Fibroblast of mammary gland (primary cell): ENCODE results near the gene A1CF.

Experiments
- DNase-seq: peaks from one replicate; pipeline ENCODE4 v3.0.0-alpha.2; 2010; ENCODE audit warnings: low read depth
- H3K4me3 ChIP-seq: 2 replicates; pipeline ENCODE4 v1.5.1; 2011; ENCODE audit warnings: low read depth, mild to moderate bottlenecking, low read length, moderate library complexity; ENCODE audit not compliant: control insufficient read depth
- TF ChIP-seq, protein P1 (sequence below): conservative IDR thresholded peaks from 2 replicates; pipeline ENCODE4 v1.5.1; 2011; ENCODE audit warnings: low read depth, low read length, inconsistent platforms; ENCODE audit not compliant: control insufficient read depth, insufficient read depth

The A1CF gene

DNA sequence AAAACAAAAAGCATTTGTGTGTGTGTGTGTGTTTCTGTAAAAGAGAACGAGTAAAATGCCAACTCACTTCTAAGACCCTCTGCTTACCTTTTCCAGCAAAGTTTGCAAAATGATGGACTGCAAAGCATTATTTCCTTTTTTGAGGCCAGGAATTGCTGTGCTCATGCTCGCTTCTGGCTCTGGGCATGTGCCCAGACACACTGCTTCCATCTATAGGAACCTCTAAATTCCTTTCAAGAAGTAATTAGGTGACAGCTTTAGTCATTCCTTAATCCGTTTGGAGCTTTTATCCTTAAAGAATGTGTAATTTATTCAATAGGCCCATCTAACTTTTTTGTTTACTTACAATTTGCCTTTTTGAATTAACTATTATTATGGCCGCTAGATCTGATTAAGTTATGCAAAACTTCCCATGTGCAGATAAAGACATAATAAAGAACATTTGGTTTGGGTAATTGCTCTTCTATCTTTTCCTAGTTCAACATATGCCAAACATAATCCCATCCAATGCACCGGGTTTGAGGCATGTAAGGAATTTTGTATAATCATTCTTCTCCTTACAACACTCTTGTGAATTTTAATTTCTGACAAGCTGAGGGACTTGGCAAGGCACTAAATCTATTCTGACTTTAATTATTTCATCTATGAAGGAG, 34.7 kb downstream of the A1CF start:
- DNase-seq: peak; percentile 1
- TF ChIP-seq, protein P1, sequence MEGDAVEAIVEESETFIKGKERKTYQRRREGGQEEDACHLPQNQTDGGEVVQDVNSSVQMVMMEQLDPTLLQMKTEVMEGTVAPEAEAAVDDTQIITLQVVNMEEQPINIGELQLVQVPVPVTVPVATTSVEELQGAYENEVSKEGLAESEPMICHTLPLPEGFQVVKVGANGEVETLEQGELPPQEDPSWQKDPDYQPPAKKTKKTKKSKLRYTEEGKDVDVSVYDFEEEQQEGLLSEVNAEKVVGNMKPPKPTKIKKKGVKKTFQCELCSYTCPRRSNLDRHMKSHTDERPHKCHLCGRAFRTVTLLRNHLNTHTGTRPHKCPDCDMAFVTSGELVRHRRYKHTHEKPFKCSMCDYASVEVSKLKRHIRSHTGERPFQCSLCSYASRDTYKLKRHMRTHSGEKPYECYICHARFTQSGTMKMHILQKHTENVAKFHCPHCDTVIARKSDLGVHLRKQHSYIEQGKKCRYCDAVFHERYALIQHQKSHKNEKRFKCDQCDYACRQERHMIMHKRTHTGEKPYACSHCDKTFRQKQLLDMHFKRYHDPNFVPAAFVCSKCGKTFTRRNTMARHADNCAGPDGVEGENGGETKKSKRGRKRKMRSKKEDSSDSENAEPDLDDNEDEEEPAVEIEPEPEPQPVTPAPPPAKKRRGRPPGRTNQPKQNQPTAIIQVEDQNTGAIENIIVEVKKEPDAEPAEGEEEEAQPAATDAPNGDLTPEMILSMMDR: no peak
- no peak overlapping the region for H3K4me3 ChIP-seq

DNA sequence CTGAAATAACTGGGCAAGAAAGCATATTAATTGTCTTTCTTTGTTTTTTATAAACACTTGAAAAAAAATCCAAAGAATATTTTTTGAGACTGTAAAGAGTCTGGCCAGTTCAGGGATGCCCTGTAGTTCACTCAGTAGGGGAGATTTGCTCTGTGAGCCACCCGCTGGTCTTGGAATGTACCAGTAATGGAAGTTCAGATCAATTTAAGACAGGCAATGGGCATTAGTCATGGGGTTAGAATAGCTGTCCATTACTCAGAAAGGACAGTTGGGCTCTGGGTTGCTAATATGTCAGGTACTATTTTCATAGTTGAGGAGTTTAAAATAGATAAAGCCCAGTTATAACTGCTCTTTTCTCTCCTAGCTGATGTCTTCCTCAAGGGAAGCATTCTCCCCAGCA, 38.7 kb downstream of the A1CF start:
- peak; percentile 6 for DNase-seq
- H3K4me3 ChIP-seq: no peak overlapping the region
- TF ChIP-seq, protein P1: no peak

DNA sequence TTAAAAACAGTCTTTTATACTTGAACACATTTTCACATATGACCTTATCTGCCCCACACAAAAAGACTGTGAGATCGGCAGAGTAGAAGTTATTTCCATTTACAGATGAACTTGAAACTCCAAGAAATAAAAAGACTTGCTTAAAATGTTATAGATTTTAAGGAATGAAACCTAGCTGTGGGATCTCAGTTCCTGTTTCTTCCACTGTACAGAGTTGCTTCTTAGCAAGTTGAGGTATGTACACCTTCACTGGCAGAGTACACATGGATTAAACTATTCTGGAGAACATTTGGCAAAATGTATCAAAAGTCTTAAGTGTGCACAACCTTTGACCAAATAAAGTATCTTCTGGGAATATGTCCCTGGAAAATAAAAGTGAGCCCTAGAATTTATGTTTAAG, 48.3 kb downstream of the A1CF start:
- no peak overlapping the region for H3K4me3 ChIP-seq
- TF ChIP-seq, protein P1: no peak
- DNase-seq: no peak

DNA sequence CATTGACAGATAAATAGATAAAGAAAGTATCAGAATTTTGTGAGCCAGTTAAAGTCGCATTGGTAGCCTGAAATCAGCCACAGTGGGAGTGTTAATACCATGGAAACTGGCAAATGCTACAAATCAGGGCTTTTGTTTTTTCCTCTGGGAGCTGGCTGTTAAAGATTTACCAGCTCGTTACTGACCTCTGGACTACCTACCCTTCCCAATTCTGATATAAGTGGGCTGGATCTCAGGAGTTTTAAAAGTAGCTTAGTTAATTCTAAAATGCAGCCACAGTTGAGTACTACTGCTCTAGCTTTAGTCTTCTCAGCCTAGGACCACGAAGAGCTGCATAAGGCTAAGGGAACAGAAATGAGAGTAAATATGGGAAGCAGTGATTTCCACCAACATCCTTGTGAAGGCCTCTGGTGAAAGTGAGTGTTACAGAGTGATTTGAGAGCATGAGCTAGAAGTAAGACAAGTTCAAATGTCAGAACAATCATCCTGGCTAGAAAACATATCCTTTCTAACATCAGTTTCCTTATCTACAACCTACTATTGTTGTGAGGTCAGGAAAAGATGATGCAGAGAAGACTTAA, 53.2 kb downstream of the A1CF start:
- DNase-seq: no peak
- H3K4me3 ChIP-seq: no peak overlapping the region
- TF ChIP-seq, protein P1: no peak

DNA sequence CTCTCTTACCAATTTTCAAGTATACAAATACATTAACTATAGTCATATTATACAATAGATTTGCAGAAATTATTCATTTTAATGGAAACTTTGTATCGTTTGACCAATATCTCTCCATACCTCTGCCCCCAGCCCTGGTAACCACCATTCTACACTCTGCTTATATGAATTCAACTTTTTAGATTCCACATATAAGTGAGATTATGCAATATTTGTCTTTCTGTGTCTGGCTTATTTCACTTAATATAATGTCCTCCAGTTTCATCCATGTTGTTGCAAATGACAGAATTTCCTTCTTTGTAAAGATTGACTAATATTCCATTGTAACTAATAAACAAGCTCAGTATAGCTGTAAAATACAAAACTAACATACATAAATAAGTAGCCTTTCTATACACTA, 55.4 kb downstream of the A1CF start:
- no peak for DNase-seq
- H3K4me3 ChIP-seq: no peak overlapping the region
- TF ChIP-seq, protein P1: no peak

DNA sequence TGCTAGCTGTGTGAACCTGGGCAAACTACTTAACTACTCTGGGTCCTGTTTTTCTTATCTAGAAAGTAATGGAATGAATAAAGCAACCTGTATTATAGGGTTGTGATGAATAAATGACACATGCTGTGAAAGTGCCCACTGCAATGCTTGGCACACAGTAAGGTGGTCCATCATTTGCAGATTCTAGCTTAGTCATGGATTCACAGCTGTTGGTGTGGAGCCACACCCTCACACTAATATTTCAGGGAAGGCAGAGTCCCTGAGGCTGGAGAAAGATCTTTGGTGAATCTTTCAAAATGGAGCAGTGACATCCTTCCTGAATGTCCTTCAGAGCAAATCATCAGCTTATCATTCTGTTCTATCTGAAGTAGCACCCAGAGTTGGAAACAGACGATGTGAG, 60.6 kb downstream of the A1CF start:
- H3K4me3 ChIP-seq: no peak overlapping the region
- no peak for DNase-seq
- TF ChIP-seq, protein P1: no peak
